Measurements from ENCODE around the gene LNX2. TPM values are rescaled to one million over a fixed set of nuclear protein-coding genes. Genes with fewer than 3 reads are reported as not detected.

The LNX2 gene
- total RNA-seq, 1 experiment from 2014 or later: 12.1 TPM

DNA sequence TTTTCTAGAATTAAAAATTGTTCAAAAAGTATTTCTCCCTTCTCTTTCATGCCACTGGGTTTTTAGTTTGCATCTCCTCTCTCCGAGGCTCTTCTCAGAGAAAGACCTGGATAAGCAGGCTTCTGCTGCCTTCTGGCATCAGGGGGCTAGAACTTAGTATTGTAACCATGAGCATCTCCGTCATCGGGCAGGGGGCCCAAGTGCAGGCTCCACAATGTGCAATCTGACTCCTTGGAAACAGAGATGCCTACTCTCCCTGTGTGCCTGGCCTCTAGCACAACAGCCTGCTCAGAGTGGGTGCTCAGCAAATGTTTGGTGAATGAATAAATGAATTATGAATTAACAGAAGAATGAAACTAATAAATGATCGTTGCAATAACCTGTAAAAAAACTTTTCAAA, 124.3 kb downstream of the LNX2 start:
- RAD21 ChIA-PET (ENCODE audit: low non-redundant PET in 1 of 2, low total read pairs in 2 of 2, uncharacterized antibody in 2 of 2, unreplicated experiment in 2 of 2): no interaction called here
- no peaks in the 10 kb centered on the region for H3K36me3 ChIP-seq (ENCODE audit: control insufficient read depth in 1 of 2, insufficient read depth in 2 of 2, low read length in 2 of 2)
- intact Hi-C loops (cut with micrococcal nuclease): no loop called here
- no peaks in the 10 kb centered on the region for H3K9me2 ChIP-seq (ENCODE audit: insufficient read depth)
- ATAC-seq: no peak
- H3K9me3 ChIP-seq (ENCODE audit: control insufficient read depth in 1 of 2, insufficient read depth in 1 of 2, low read depth in 1 of 2, low read length in 2 of 2): no peaks in the 10 kb centered on the region
- POLR2A ChIA-PET: no interaction called here
- no peak for DNase-seq (ENCODE audit: low read depth, low spot score)
- H3K4me1 ChIP-seq (ENCODE audit: control insufficient read depth in 1 of 2, insufficient read depth in 2 of 2, low read length in 2 of 2): no peaks in the 10 kb centered on the region
- H3K4me3 ChIP-seq (replicated peaks in 1 of 2; ENCODE audit: low read depth in 1 of 2, low read length in 2 of 2): no peak overlapping the region
- H3K4me2 ChIP-seq (ENCODE audit: low read length): no peak overlapping the region
- H3K27me3 ChIP-seq (ENCODE audit: insufficient read depth, low read length): no peaks in the 10 kb centered on the region
- BruUV-seq (replicated peaks): no TSS peak
- H3K27ac ChIP-seq (ENCODE audit: low read depth, low read length): no peak overlapping the region
- TF ChIP-seq, protein P1, sequence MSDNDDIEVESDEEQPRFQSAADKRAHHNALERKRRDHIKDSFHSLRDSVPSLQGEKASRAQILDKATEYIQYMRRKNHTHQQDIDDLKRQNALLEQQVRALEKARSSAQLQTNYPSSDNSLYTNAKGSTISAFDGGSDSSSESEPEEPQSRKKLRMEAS (IDR thresholded peaks at IDR 0.05): no peak
- no peak for TF ChIP-seq YY1 (IDR thresholded peaks at IDR 0.05; ENCODE audit: extremely low read depth, insufficient replicate concordance, low read depth, low read length)
- TF ChIP-seq EZH2 (IDR thresholded peaks at IDR 0.05): no peak
- TF ChIP-seq, protein P2, sequence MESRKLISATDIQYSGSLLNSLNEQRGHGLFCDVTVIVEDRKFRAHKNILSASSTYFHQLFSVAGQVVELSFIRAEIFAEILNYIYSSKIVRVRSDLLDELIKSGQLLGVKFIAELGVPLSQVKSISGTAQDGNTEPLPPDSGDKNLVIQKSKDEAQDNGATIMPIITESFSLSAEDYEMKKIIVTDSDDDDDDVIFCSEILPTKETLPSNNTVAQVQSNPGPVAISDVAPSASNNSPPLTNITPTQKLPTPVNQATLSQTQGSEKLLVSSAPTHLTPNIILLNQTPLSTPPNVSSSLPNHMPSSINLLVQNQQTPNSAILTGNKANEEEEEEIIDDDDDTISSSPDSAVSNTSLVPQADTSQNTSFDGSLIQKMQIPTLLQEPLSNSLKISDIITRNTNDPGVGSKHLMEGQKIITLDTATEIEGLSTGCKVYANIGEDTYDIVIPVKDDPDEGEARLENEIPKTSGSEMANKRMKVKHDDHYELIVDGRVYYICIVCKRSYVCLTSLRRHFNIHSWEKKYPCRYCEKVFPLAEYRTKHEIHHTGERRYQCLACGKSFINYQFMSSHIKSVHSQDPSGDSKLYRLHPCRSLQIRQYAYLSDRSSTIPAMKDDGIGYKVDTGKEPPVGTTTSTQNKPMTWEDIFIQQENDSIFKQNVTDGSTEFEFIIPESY (IDR thresholded peaks at IDR 0.05; ENCODE audit: extremely low read depth, insufficient replicate concordance, low read length): no peak
- TF ChIP-seq, protein P3, sequence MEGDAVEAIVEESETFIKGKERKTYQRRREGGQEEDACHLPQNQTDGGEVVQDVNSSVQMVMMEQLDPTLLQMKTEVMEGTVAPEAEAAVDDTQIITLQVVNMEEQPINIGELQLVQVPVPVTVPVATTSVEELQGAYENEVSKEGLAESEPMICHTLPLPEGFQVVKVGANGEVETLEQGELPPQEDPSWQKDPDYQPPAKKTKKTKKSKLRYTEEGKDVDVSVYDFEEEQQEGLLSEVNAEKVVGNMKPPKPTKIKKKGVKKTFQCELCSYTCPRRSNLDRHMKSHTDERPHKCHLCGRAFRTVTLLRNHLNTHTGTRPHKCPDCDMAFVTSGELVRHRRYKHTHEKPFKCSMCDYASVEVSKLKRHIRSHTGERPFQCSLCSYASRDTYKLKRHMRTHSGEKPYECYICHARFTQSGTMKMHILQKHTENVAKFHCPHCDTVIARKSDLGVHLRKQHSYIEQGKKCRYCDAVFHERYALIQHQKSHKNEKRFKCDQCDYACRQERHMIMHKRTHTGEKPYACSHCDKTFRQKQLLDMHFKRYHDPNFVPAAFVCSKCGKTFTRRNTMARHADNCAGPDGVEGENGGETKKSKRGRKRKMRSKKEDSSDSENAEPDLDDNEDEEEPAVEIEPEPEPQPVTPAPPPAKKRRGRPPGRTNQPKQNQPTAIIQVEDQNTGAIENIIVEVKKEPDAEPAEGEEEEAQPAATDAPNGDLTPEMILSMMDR (IDR thresholded peaks at IDR 0.05 in 2 of 3, conservative IDR thresholded peaks at IDR 0.05 in 1 of 3; ENCODE audit: borderline replicate concordance in 1 of 3, insufficient read depth in 1 of 3, low read depth in 2 of 3, low read length in 2 of 3): no peak
- no peak for TF ChIP-seq CBX3 (IDR thresholded peaks at IDR 0.05; ENCODE audit: low read depth)
- no peak for TF ChIP-seq EGR1 (IDR thresholded peaks at IDR 0.05; ENCODE audit: low read depth)
- no peak for TF ChIP-seq SP1 (IDR thresholded peaks at IDR 0.05; ENCODE audit: low read depth)
- no peak for TF ChIP-seq RAD21 (IDR thresholded peaks at IDR 0.05; ENCODE audit: low read depth)
- no peak for TF ChIP-seq ELF1 (IDR thresholded peaks at IDR 0.05; ENCODE audit: borderline replicate concordance, low read depth)
- no peak for TF ChIP-seq EZH2phosphoT487 (IDR thresholded peaks at IDR 0.05; ENCODE audit: borderline replicate concordance)
- no peak for TF ChIP-seq FOSL1 (IDR thresholded peaks at IDR 0.05; ENCODE audit: low read depth)
- TF ChIP-seq POLR2AphosphoS5 (IDR thresholded peaks at IDR 0.05; ENCODE audit: low read depth, low read length): no peak
- no peak for TF ChIP-seq ZNF274 (IDR thresholded peaks at IDR 0.05; ENCODE audit: low read depth, low read length)
- TF ChIP-seq TCF7L2 (IDR thresholded peaks at IDR 0.05; ENCODE audit: borderline replicate concordance, extremely low read depth, insufficient read depth, insufficient read length): no peak
- no peak for TF ChIP-seq ZFX (IDR thresholded peaks at IDR 0.05)
- no peak for TF ChIP-seq SRF (IDR thresholded peaks at IDR 0.05; ENCODE audit: low read depth)
- no peak overlapping the region for H2AFZ ChIP-seq (ENCODE audit: low read depth, low read length, poor library complexity, severe bottlenecking)
- H4K20me1 ChIP-seq (ENCODE audit: insufficient read depth): no peaks in the 10 kb centered on the region
- H3K9ac ChIP-seq (ENCODE audit: low read length): no peak overlapping the region
- H3K79me2 ChIP-seq (ENCODE audit: insufficient read depth, low read length): no peaks in the 10 kb centered on the region
- CTCF ChIA-PET: no interaction called here
